ENCODE data around the gene PIP5K1B.

DNA sequence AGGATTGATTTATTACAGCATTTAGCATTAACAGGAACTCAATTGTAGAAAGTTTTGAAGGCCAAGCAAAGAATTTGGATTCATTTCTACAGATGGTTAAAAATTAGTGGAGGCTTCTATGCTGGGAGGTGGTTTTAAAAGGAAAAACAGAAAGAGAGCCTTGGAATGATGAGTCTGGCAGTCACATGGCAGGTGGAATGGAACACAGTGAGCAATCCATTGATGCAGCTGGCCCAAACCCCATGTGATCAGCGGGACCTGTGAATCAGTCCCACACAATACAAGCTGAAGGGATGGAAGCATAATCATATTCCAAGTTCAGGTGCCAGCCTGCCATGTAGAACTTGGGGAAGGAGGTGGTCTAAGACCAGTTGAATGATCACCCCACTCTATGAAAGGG lies 147.9 kb downstream of the PIP5K1B start:
- no peak for TF ChIP-seq SUZ12 (IDR thresholded peaks at IDR 0.05; ENCODE audit: extremely low read depth, insufficient read depth, insufficient read length)
- no peak for TF ChIP-seq ZNF274 (IDR thresholded peaks at IDR 0.05; ENCODE audit: low read depth, low read length)

All from NT2/D1 (cell line).